Progenitor cell of endocrine pancreas (in vitro differentiated cells): Measurements from ENCODE around the gene NPTXR. TPM values are rescaled to one million over a fixed set of nuclear protein-coding genes. Genes with fewer than 3 reads are reported as not detected.

Experiments used
- DNase-seq: peaks from one replicate; pipeline ENCODE4 v3.0.0; 2021; ENCODE audit warnings: low spot score; ENCODE audit not compliant: unreplicated experiment
- H3K27ac Mint-ChIP-seq: 2 replicates; pipeline ENCODE4 v1.8.0; 2021; ENCODE audit warnings: mild to moderate bottlenecking, moderate library complexity, mixed read lengths
- H3K27me3 Mint-ChIP-seq: 2 replicates; pipeline ENCODE4 v1.8.0; 2021; ENCODE audit warnings: mixed read lengths
- H3K36me3 Mint-ChIP-seq: 2 replicates; pipeline ENCODE4 v1.8.0; 2022; ENCODE audit warnings: mixed read lengths; ENCODE audit not compliant: insufficient read depth
- H3K4me1 Mint-ChIP-seq: 2 replicates; pipeline ENCODE4 v1.8.0; 2021; ENCODE audit warnings: low read depth, mixed read lengths
- H3K4me3 Mint-ChIP-seq: 2 replicates; pipeline ENCODE4 v1.8.0; 2021; ENCODE audit warnings: low read depth, mild to moderate bottlenecking, moderate library complexity, mixed read lengths
- H3K9me3 Mint-ChIP-seq: 2 replicates; pipeline ENCODE4 v1.8.0; 2021; ENCODE audit warnings: low read depth, mixed read lengths
- total RNA-seq: library from RNA; stranded (reverse); gene quantifications from 2 replicates; pipeline ENCODE4 v1.2.1, GENCODE V29; 2021
- TF ChIP-seq, protein P1 (sequence below): fragments of 200-600 bp; sonication (generic); IDR thresholded peaks from one replicate; pipeline ENCODE4 v1.5.0; 2021; ENCODE audit warnings: antibody characterized with exemption, mild to moderate bottlenecking; ENCODE audit not compliant: unreplicated experiment

Gene NPTXR
- total RNA-seq, 1 donor from 2014 or later: 4.7 TPM

GRCh38 chr22:38823637-38824036, 20.2 kb downstream of the NPTXR start:
- H3K36me3 Mint-ChIP-seq: no peaks in the 10 kb centered on the region
- no peak overlapping the region for H3K4me3 Mint-ChIP-seq
- H3K9me3 Mint-ChIP-seq: no peaks in the 10 kb centered on the region
- peaks cover 21% of the 10 kb centered on the region for H3K27me3 Mint-ChIP-seq
- DNase-seq: no peak
- no peak overlapping the region for H3K27ac Mint-ChIP-seq
- TF ChIP-seq, protein P1, sequence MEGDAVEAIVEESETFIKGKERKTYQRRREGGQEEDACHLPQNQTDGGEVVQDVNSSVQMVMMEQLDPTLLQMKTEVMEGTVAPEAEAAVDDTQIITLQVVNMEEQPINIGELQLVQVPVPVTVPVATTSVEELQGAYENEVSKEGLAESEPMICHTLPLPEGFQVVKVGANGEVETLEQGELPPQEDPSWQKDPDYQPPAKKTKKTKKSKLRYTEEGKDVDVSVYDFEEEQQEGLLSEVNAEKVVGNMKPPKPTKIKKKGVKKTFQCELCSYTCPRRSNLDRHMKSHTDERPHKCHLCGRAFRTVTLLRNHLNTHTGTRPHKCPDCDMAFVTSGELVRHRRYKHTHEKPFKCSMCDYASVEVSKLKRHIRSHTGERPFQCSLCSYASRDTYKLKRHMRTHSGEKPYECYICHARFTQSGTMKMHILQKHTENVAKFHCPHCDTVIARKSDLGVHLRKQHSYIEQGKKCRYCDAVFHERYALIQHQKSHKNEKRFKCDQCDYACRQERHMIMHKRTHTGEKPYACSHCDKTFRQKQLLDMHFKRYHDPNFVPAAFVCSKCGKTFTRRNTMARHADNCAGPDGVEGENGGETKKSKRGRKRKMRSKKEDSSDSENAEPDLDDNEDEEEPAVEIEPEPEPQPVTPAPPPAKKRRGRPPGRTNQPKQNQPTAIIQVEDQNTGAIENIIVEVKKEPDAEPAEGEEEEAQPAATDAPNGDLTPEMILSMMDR: no peak
- H3K4me1 Mint-ChIP-seq: no peaks in the 10 kb centered on the region

GRCh38 chr22:38823076-38823475, 20.8 kb downstream of the NPTXR start:
- Mint-ChIP-seq H3K27me3 (peaks cover 25% of the 10 kb centered on the region), H3K4me1 (no peaks in the 10 kb centered on the region), H3K4me3 (no peak overlapping the region), H3K9me3 (no peaks in the 10 kb centered on the region), H3K27ac (no peak overlapping the region), H3K36me3 (no peaks in the 10 kb centered on the region)
- TF ChIP-seq, protein P1: no peak
- DNase-seq: no peak

DNA sequence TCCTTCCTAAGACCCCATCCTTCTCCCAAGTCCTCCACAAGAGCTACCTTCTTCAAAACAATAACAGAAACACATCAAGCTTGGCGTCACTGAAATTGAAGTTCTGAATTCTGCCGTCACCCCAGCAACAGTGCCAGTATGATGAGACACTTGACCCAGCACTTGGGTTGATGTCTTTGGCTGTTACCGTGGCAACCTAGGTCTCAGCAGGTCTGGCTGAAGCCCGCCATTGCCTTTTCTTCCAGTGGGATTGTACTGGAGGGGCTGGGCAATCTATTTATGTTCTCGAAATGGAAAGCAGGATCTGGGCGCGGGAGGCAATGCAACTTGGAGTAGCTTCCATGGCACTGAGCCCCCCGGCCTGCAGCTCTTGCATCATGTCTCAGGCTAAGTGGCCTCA, 23.8 kb downstream of the NPTXR start:
- TF ChIP-seq, protein P1: no peak
- Mint-ChIP-seq H3K9me3 (no peaks in the 10 kb centered on the region), H3K36me3 (no peaks in the 10 kb centered on the region), H3K4me1 (no peaks in the 10 kb centered on the region), H3K4me3 (no peak overlapping the region), H3K27ac (no peak overlapping the region), H3K27me3 (peaks cover 38% of the 10 kb centered on the region)
- DNase-seq: no peak

- H3K9me3 Mint-ChIP-seq: no peaks in the 10 kb centered on the region
- H3K27ac Mint-ChIP-seq: no peak overlapping the region
- no peaks in the 10 kb centered on the region for H3K4me1 Mint-ChIP-seq
- H3K27me3 Mint-ChIP-seq: peaks cover 43% of the 10 kb centered on the region
- TF ChIP-seq, protein P1: no peak
- no peaks in the 10 kb centered on the region for H3K36me3 Mint-ChIP-seq
- DNase-seq: no peak
- H3K4me3 Mint-ChIP-seq: no peak overlapping the region
Observed at GRCh38 chr22:38819387-38819940, 24.4 kb downstream of the NPTXR start.

- TF ChIP-seq, protein P1: no peak
- H3K36me3 Mint-ChIP-seq: no peaks in the 10 kb centered on the region
- no peak overlapping the region for H3K4me3 Mint-ChIP-seq
- H3K27me3 Mint-ChIP-seq: peaks cover 49% of the 10 kb centered on the region
- H3K9me3 Mint-ChIP-seq: no peaks in the 10 kb centered on the region
- H3K27ac Mint-ChIP-seq: no peak overlapping the region
- no peak for DNase-seq
- no peaks in the 10 kb centered on the region for H3K4me1 Mint-ChIP-seq
Observed at GRCh38 chr22:38817196-38817595, 26.6 kb downstream of the NPTXR start.
